Stimulated activated naive B cell treated with anti-CD40 and anti-IgM and Interleukin-4, amounts not matched to agents 10 μg/mL and 1 μg/mL and 100 μg/mL, for 72 hours (primary cell): ENCODE data around the gene HIC1.

Source experiments
- ATAC-seq, 2 donors: fragments of 150-1000 bp; cut with Tn5 transposase; replicated peaks; 2 replicates each; pipeline ENCODE4 v1.10.0; 2021; ENCODE audit warnings: moderate library complexity in 1 of 2
- DNase-seq: peaks from one replicate; pipeline ENCODE4 v3.0.0; 2021
- H3K27ac Mint-ChIP-seq: one replicate; pipeline ENCODE4 v1.8.0; 2022; ENCODE audit warnings: mild to moderate bottlenecking, mixed read lengths
- H3K27me3 Mint-ChIP-seq, 2 donors: one replicate each; pipeline ENCODE4 v1.8.0; 2022; ENCODE audit warnings: mixed read lengths in 2 of 2
- H3K36me3 Mint-ChIP-seq, 2 donors: one replicate each; pipeline ENCODE4 v1.8.0; 2022; ENCODE audit warnings: mixed read lengths in 2 of 2, mild to moderate bottlenecking in 1 of 2
- H3K4me1 Mint-ChIP-seq, 2 donors: one replicate each; pipeline ENCODE4 v1.8.0; 2022; ENCODE audit warnings: mixed read lengths in 2 of 2, mild to moderate bottlenecking in 1 of 2
- H3K4me3 Mint-ChIP-seq, 2 donors: one replicate each; pipeline ENCODE4 v1.8.0; 2022; ENCODE audit warnings: mild to moderate bottlenecking in 2 of 2, mixed read lengths in 2 of 2, moderate library complexity in 1 of 2
- H3K9me3 Mint-ChIP-seq, 2 donors: one replicate each; pipeline ENCODE4 v1.8.0; 2022; ENCODE audit warnings: mixed read lengths in 2 of 2, mild to moderate bottlenecking in 1 of 2

Gene HIC1

GRCh38 chr17:2077040-2077439 is 22.1 kb downstream of the HIC1 start:
- Mint-ChIP-seq H3K9me3 (peaks cover 0 to 2% of the 10 kb centered on the region in 2 donors), H3K4me1 (peaks cover 21 to 46% of the 10 kb centered on the region in 2 donors), H3K27me3 (no peaks in the 10 kb centered on the region), H3K27ac (no peak overlapping the region), H3K36me3 (peaks cover 43 to 65% of the 10 kb centered on the region in 2 donors), H3K4me3 (no peak overlapping the region)
- DNase-seq (no peak), ATAC-seq (no peak)

GRCh38 chr17:2081564-2081963 is 26.7 kb downstream of the HIC1 start:
- Mint-ChIP-seq H3K9me3 (peaks cover 0 to 2% of the 10 kb centered on the region in 2 donors), H3K36me3 (peaks cover 52 to 77% of the 10 kb centered on the region in 2 donors), H3K4me1 (peaks cover 34 to 54% of the 10 kb centered on the region in 2 donors), H3K4me3 (no peak overlapping the region), H3K27me3 (no peaks in the 10 kb centered on the region), H3K27ac (no peak overlapping the region)
- ATAC-seq = no peak
- DNase-seq = no peak

- Mint-ChIP-seq H3K9me3 (peaks cover 0 to 2% of the 10 kb centered on the region in 2 donors), H3K4me1 (peaks cover 40 to 58% of the 10 kb centered on the region in 2 donors), H3K4me3 (no peak overlapping the region), H3K27me3 (no peaks in the 10 kb centered on the region), H3K36me3 (peaks cover 54 to 78% of the 10 kb centered on the region in 2 donors), H3K27ac (no peak overlapping the region)
- DNase-seq (no peak), ATAC-seq (no peak)
Observed at GRCh38 chr17:2082003-2082781, 27.3 kb downstream of the HIC1 start.

- no peaks in the 10 kb centered on the region for H3K27me3 Mint-ChIP-seq
- peaks cover 49 to 69% of the 10 kb centered on the region in 2 donors for H3K4me1 Mint-ChIP-seq
- DNase-seq = peak; percentile 57
- no peak overlapping the region for H3K4me3 Mint-ChIP-seq
- ATAC-seq = peak; percentile 72 to 76
- H3K9me3 Mint-ChIP-seq = peaks cover 0 to 2% of the 10 kb centered on the region in 2 donors
- H3K27ac Mint-ChIP-seq = peak overlapping the region; percentile 92
- peaks cover 44 to 72% of the 10 kb centered on the region in 2 donors for H3K36me3 Mint-ChIP-seq
Observed at GRCh38 chr17:2083613-2084035, 28.7 kb downstream of the HIC1 start.

GRCh38 chr17:2084036-2084765 is 29.3 kb downstream of the HIC1 start:
- DNase-seq (no peak), ATAC-seq (peak in 1 of 2 donors; percentile 1)
- H3K36me3 Mint-ChIP-seq = peaks cover 40 to 67% of the 10 kb centered on the region in 2 donors
- H3K9me3 Mint-ChIP-seq = no peaks in the 10 kb centered on the region
- peak overlapping the region; percentile 92 for H3K27ac Mint-ChIP-seq
- no peaks in the 10 kb centered on the region for H3K27me3 Mint-ChIP-seq
- peaks cover 53 to 73% of the 10 kb centered on the region in 2 donors for H3K4me1 Mint-ChIP-seq
- peak overlapping the region; percentile 25 to 47 for H3K4me3 Mint-ChIP-seq

- Mint-ChIP-seq H3K4me3 (peak overlapping the region; percentile 25 to 47), H3K27ac (peak overlapping the region; percentile 92), H3K4me1 (peaks cover 58 to 81% of the 10 kb centered on the region in 2 donors), H3K9me3 (no peaks in the 10 kb centered on the region), H3K36me3 (peaks cover 34 to 59% of the 10 kb centered on the region in 2 donors), H3K27me3 (no peaks in the 10 kb centered on the region)
- DNase-seq (no peak), ATAC-seq (no peak)
Observed at GRCh38 chr17:2084766-2085647, 30.1 kb downstream of the HIC1 start.

GRCh38 chr17:2085648-2085949 is 30.7 kb downstream of the HIC1 start:
- Mint-ChIP-seq H3K27me3 (no peaks in the 10 kb centered on the region), H3K4me3 (peak overlapping the region in 1 of 2 donors; percentile 6), H3K36me3 (peaks cover 33 to 55% of the 10 kb centered on the region in 2 donors), H3K27ac (peak overlapping the region; percentile 95), H3K4me1 (peaks cover 61 to 87% of the 10 kb centered on the region in 2 donors), H3K9me3 (no peaks in the 10 kb centered on the region)
- no peak for ATAC-seq
- no peak for DNase-seq

- H3K27ac Mint-ChIP-seq = peak overlapping the region; percentile 95
- no peak for ATAC-seq
- peak overlapping the region; percentile 47 to 73 for H3K4me3 Mint-ChIP-seq
Observed at GRCh38 chr17:2086306-2086705, 31.4 kb downstream of the HIC1 start.

GRCh38 chr17:2087597-2088211 is 32.8 kb downstream of the HIC1 start:
- H3K36me3 Mint-ChIP-seq = peaks cover 30 to 54% of the 10 kb centered on the region in 2 donors
- peak; percentile 71 to 74 for ATAC-seq
- H3K4me3 Mint-ChIP-seq = peak overlapping the region; percentile 68 to 73
- H3K27me3 Mint-ChIP-seq = no peaks in the 10 kb centered on the region
- H3K4me1 Mint-ChIP-seq = peaks cover 71 to 99% of the 10 kb centered on the region in 2 donors
- peak overlapping the region; percentile 95 for H3K27ac Mint-ChIP-seq
- DNase-seq = peak; percentile 83
- H3K9me3 Mint-ChIP-seq = no peaks in the 10 kb centered on the region

More at GRCh38 chr17:2086306-2086705, 31.4 kb downstream of the HIC1 start:
- peaks cover 30 to 55% of the 10 kb centered on the region in 2 donors for H3K36me3 Mint-ChIP-seq
- no peaks in the 10 kb centered on the region for H3K9me3 Mint-ChIP-seq
- H3K4me1 Mint-ChIP-seq = peaks cover 66 to 94% of the 10 kb centered on the region in 2 donors
- H3K27me3 Mint-ChIP-seq = no peaks in the 10 kb centered on the region
- DNase-seq = no peak

- H3K36me3 Mint-ChIP-seq = peaks cover 32 to 50% of the 10 kb centered on the region in 2 donors
- peak overlapping the region; percentile 80 to 87 for H3K4me3 Mint-ChIP-seq
- H3K27ac Mint-ChIP-seq = peak overlapping the region; percentile 95
- ATAC-seq = peak; percentile 20 to 21
- no peaks in the 10 kb centered on the region for H3K27me3 Mint-ChIP-seq
- DNase-seq = no peak
- H3K4me1 Mint-ChIP-seq = peaks cover 60 to 86% of the 10 kb centered on the region in 2 donors
- H3K9me3 Mint-ChIP-seq = no peaks in the 10 kb centered on the region
Observed at GRCh38 chr17:2089021-2089422, 34.1 kb downstream of the HIC1 start.

- Mint-ChIP-seq H3K4me1 (peaks cover 51 to 74% of the 10 kb centered on the region in 2 donors), H3K27ac (peak overlapping the region; percentile 95), H3K36me3 (peaks cover 25 to 39% of the 10 kb centered on the region in 2 donors), H3K9me3 (no peaks in the 10 kb centered on the region), H3K27me3 (no peaks in the 10 kb centered on the region), H3K4me3 (peak overlapping the region; percentile 80 to 87)
- DNase-seq (no peak), ATAC-seq (peak; percentile 8 to 26)
Observed at GRCh38 chr17:2090210-2090641, 35.3 kb downstream of the HIC1 start.

GRCh38 chr17:2090804-2091534 is 36.1 kb downstream of the HIC1 start:
- no peaks in the 10 kb centered on the region for H3K27me3 Mint-ChIP-seq
- DNase-seq (no peak), ATAC-seq (no peak)
- peak overlapping the region; percentile 71 for H3K27ac Mint-ChIP-seq
- peaks cover 51 to 67% of the 10 kb centered on the region in 2 donors for H3K4me1 Mint-ChIP-seq
- H3K9me3 Mint-ChIP-seq = no peaks in the 10 kb centered on the region
- peak overlapping the region; percentile 80 to 87 for H3K4me3 Mint-ChIP-seq
- peaks cover 18 to 32% of the 10 kb centered on the region in 2 donors for H3K36me3 Mint-ChIP-seq

- no peaks in the 10 kb centered on the region for H3K27me3 Mint-ChIP-seq
- peaks cover 13 to 25% of the 10 kb centered on the region in 2 donors for H3K36me3 Mint-ChIP-seq
- DNase-seq (no peak), ATAC-seq (no peak)
- no peak overlapping the region for H3K4me3 Mint-ChIP-seq
- H3K27ac Mint-ChIP-seq = no peak overlapping the region
- peaks cover 39 to 54% of the 10 kb centered on the region in 2 donors for H3K4me1 Mint-ChIP-seq
- H3K9me3 Mint-ChIP-seq = no peaks in the 10 kb centered on the region
Observed at GRCh38 chr17:2092253-2092652, 37.4 kb downstream of the HIC1 start.
